ENCODE measurements around the gene TYSND1.

GRCh38 chr10:70123817-70124216 is 22.7 kb downstream of the TYSND1 start:
- TF ChIP-seq CTCF (conservative IDR thresholded peaks at IDR 0.05; ENCODE audit: low read length) (no peak), EZH2phosphoT487 (IDR thresholded peaks at IDR 0.05; ENCODE audit: borderline replicate concordance, low read depth, low read length) (no peak)

All from OCI-LY7 (cell line).